Retinal pigment epithelial cell (primary cell): ENCODE results near the gene LIPN.

ENCODE experiments used
- DNase-seq: peaks from one replicate; pipeline ENCODE4 v3.0.0-alpha.2; 2010; ENCODE audit warnings: low read depth
- H3K4me3 ChIP-seq: 2 replicates; pipeline ENCODE4 v1.5.1; 2011; ENCODE audit warnings: mild to moderate bottlenecking, low read length, control low read depth, moderate library complexity
- CTCF ChIP-seq: conservative IDR thresholded peaks from 2 replicates; pipeline ENCODE4 v1.5.1; 2011; ENCODE audit warnings: low read depth, low read length, control low read depth, inconsistent platforms

LIPN gene

GRCh38 chr10:88755753-88756152, 4.1 kb upstream of the LIPN start:
- H3K4me3 ChIP-seq, result no peak overlapping the region
- TF ChIP-seq CTCF, result no peak
- no peak for DNase-seq

- no peak overlapping the region for H3K4me3 ChIP-seq
- TF ChIP-seq CTCF, result no peak
- no peak for DNase-seq
These were observed 3.2 kb upstream of the LIPN start for GRCh38 chr10:88756660-88757059.

GRCh38 chr10:88762906-88763305, 3.1 kb downstream of the LIPN start:
- no peak for DNase-seq
- TF ChIP-seq CTCF, result no peak
- H3K4me3 ChIP-seq, result no peak overlapping the region

- no peak overlapping the region for H3K4me3 ChIP-seq
- no peak for TF ChIP-seq CTCF
- DNase-seq, result no peak
These were observed 3.6 kb downstream of the LIPN start for GRCh38 chr10:88763441-88763840.

GRCh38 chr10:88764110-88764509, 4.3 kb downstream of the LIPN start:
- DNase-seq, result no peak
- H3K4me3 ChIP-seq, result no peak overlapping the region
- no peak for TF ChIP-seq CTCF

- H3K4me3 ChIP-seq, result no peak overlapping the region
- no peak for DNase-seq
- TF ChIP-seq CTCF, result no peak
These were observed 6.0 kb downstream of the LIPN start for GRCh38 chr10:88765816-88766215.

- H3K4me3 ChIP-seq, result no peak overlapping the region
- TF ChIP-seq CTCF, result no peak
- DNase-seq, result no peak
These were observed 9.6 kb downstream of the LIPN start for GRCh38 chr10:88769384-88769783.
